ENCODE measurements around the gene XIRP1.

The XIRP1 gene

GRCh38 chr3:39188271-39189149 is 3.9 kb downstream of the XIRP1 start:
- no peak for DNase-seq (ENCODE audit: low read depth)
- no peak for TF ChIP-seq CTCF (IDR thresholded peaks at IDR 0.05; ENCODE audit: control insufficient read depth, insufficient read depth, low read depth, low read length, missing control alignments)

GRCh38 chr3:39187372-39188155 is 4.8 kb downstream of the XIRP1 start:
- H3K4me3 ChIP-seq (ENCODE audit: control insufficient read depth, low read depth, low read length): no peak overlapping the region
- no peak for TF ChIP-seq CTCF (IDR thresholded peaks at IDR 0.05; ENCODE audit: control insufficient read depth, insufficient read depth, low read depth, low read length, missing control alignments)
- DNase-seq (ENCODE audit: low read depth): no peak

More at GRCh38 chr3:39188271-39189149, 3.9 kb downstream of the XIRP1 start:
- H3K4me3 ChIP-seq (ENCODE audit: control insufficient read depth, low read depth, low read length): no peak overlapping the region

GRCh38 chr3:39186692-39187151 is 5.7 kb downstream of the XIRP1 start:
- no peak for DNase-seq (ENCODE audit: low read depth)
- H3K4me3 ChIP-seq (ENCODE audit: control insufficient read depth, low read depth, low read length): no peak overlapping the region
- TF ChIP-seq CTCF (IDR thresholded peaks at IDR 0.05; ENCODE audit: control insufficient read depth, insufficient read depth, low read depth, low read length, missing control alignments): no peak

GRCh38 chr3:39185959-39186691 is 6.3 kb downstream of the XIRP1 start:
- no peak for DNase-seq (ENCODE audit: low read depth)
- TF ChIP-seq CTCF (IDR thresholded peaks at IDR 0.05; ENCODE audit: control insufficient read depth, insufficient read depth, low read depth, low read length, missing control alignments): no peak
- no peak overlapping the region for H3K4me3 ChIP-seq (ENCODE audit: control insufficient read depth, low read depth, low read length)

GRCh38 chr3:39185326-39185958 is 7.0 kb downstream of the XIRP1 start:
- no peak overlapping the region for H3K4me3 ChIP-seq (ENCODE audit: control insufficient read depth, low read depth, low read length)
- no peak for DNase-seq (ENCODE audit: low read depth)
- TF ChIP-seq CTCF (IDR thresholded peaks at IDR 0.05; ENCODE audit: control insufficient read depth, insufficient read depth, low read depth, low read length, missing control alignments): no peak

- no peak for DNase-seq (ENCODE audit: low read depth)
- no peak for TF ChIP-seq CTCF (IDR thresholded peaks at IDR 0.05; ENCODE audit: control insufficient read depth, insufficient read depth, low read depth, low read length, missing control alignments)
- H3K4me3 ChIP-seq (ENCODE audit: control insufficient read depth, low read depth, low read length): no peak overlapping the region
These were observed 7.5 kb downstream of the XIRP1 start for GRCh38 chr3:39184968-39185285.
